DOHH2 (cell line): ENCODE data around the gene POLA2.

Source experiments
- CTCF ChIP-seq: fragments of 200-600 bp; sonication (generic); IDR thresholded peaks from one replicate; pipeline ENCODE4 v1.5.1; 2014; ENCODE audit warnings: antibody characterized with exemption, mild to moderate bottlenecking, low read depth, low read length; ENCODE audit not compliant: poor library complexity, severe bottlenecking
- EZH2phosphoT487 ChIP-seq: fragments of 200-600 bp; sonication (generic); IDR thresholded peaks from 2 replicates; pipeline ENCODE4 v1.6.1; 2017; ENCODE audit warnings: borderline replicate concordance, mild to moderate bottlenecking, antibody characterized with exemption, low read length, moderate library complexity, mixed read lengths

- TF ChIP-seq CTCF (no peak), EZH2phosphoT487 (no peak)
Observed at GRCh38 chr11:65316227-65317024, 54.7 kb downstream of the POLA2 start.
